Neural cell (in vitro differentiated cells): Measurements from ENCODE around the gene CLBA1. TPM values are rescaled to one million over a fixed set of nuclear protein-coding genes. Genes with fewer than 3 reads are reported as not detected.

Experiments
- H2AFZ ChIP-seq: fragments of 200-600, 300-800 bp; sonication (generic), shearing (Covaris generic); 2 replicates; pipeline ENCODE4 v1.6.0; 2014; ENCODE audit warnings: low read depth, mild to moderate bottlenecking, antibody characterized with exemption, low read length, moderate library complexity
- H3F3A ChIP-seq: fragments of 200-600 bp; shearing (Covaris generic); 2 replicates; pipeline ENCODE4 v1.6.1; 2016; ENCODE audit warnings: mild to moderate bottlenecking, moderate library complexity, mixed read lengths, antibody characterized with exemption, low read length; ENCODE audit not compliant: insufficient read depth, poor library complexity, severe bottlenecking
- H3K27ac ChIP-seq: fragments of 200-600, 300-800 bp; sonication (generic), shearing (Covaris generic); 2 replicates; pipeline ENCODE4 v1.5.1; 2014; ENCODE audit warnings: mild to moderate bottlenecking, low read length, moderate library complexity
- H3K27me3 ChIP-seq: fragments of 300-800, 200-600 bp; sonication (generic), shearing (Covaris generic); 2 replicates; pipeline ENCODE4 v1.6.0; 2014; ENCODE audit warnings: mild to moderate bottlenecking, low read depth, low read length, moderate library complexity; ENCODE audit not compliant: insufficient read depth
- H3K36me3 ChIP-seq: fragments of 300-800, 200-600 bp; sonication (generic), shearing (Covaris generic); 2 replicates; pipeline ENCODE4 v1.5.1; 2014; ENCODE audit warnings: mild to moderate bottlenecking, antibody characterized with exemption, low read length, moderate library complexity; ENCODE audit not compliant: insufficient read depth
- H3K4me2 ChIP-seq: fragments of 300-800, 200-600 bp; sonication (generic), shearing (Covaris generic); 2 replicates; pipeline ENCODE4 v1.6.0; 2014; ENCODE audit warnings: mild to moderate bottlenecking, low read length
- H3K4me3 ChIP-seq: fragments of 300-800, 200-600 bp; sonication (generic), shearing (Covaris generic); 2 replicates; pipeline ENCODE4 v1.5.1; 2014; ENCODE audit warnings: mild to moderate bottlenecking, low read length, moderate library complexity
- H3K79me2 ChIP-seq: fragments of 200-600 bp; shearing (Covaris generic); replicated peaks from 2 replicates; pipeline ENCODE4 v1.6.0; 2014; ENCODE audit warnings: mild to moderate bottlenecking, low read length, moderate library complexity; ENCODE audit not compliant: insufficient read depth
- H3K9ac ChIP-seq: fragments of 300-800, 200-600 bp; sonication (generic), shearing (Covaris generic); 2 replicates; pipeline ENCODE4 v1.6.1; 2016; ENCODE audit warnings: mild to moderate bottlenecking, low read length, mixed read lengths
- H3K9me2 ChIP-seq: fragments of 200-600 bp; shearing (Covaris generic); 2 replicates; pipeline ENCODE4 v1.6.1; 2016; ENCODE audit warnings: mild to moderate bottlenecking, low read length, mixed read lengths; ENCODE audit not compliant: insufficient read depth
- H3K9me3 ChIP-seq: fragments of 200-600, 300-800 bp; sonication (generic), shearing (Covaris generic); 2 replicates; pipeline ENCODE4 v1.6.1; 2016; ENCODE audit warnings: mild to moderate bottlenecking, mixed run types, low read length, moderate library complexity, mixed read lengths
- H4K20me1 ChIP-seq: fragments of 200-600 bp; shearing (Covaris generic); 2 replicates; pipeline ENCODE4 v1.6.1; 2016; ENCODE audit warnings: mild to moderate bottlenecking, mixed run types; ENCODE audit not compliant: insufficient read depth
- CTCF ChIP-seq: fragments of 450-650 bp; IDR thresholded peaks from 2 replicates; pipeline ENCODE4 v1.5.1; 2014; ENCODE audit warnings: antibody characterized with exemption, mild to moderate bottlenecking, moderate library complexity; ENCODE audit not compliant: poor library complexity, severe bottlenecking
- EP300 ChIP-seq: fragments of 450-650 bp; conservative IDR thresholded peaks from 2 replicates; pipeline ENCODE4 v1.6.1; 2014; ENCODE audit warnings: antibody characterized with exemption, mild to moderate bottlenecking, moderate library complexity; ENCODE audit not compliant: poor library complexity, severe bottlenecking
- EZH2 ChIP-seq: fragments of 200-600, 300-800 bp; shearing (Covaris generic), sonication (generic); IDR thresholded peaks from 2 replicates; pipeline ENCODE4 v1.6.1; 2014; ENCODE audit warnings: antibody characterized with exemption, low read length, borderline replicate concordance, mild to moderate bottlenecking; ENCODE audit not compliant: insufficient read depth, poor library complexity, severe bottlenecking
- MXI1 ChIP-seq: fragments of 450-650 bp; conservative IDR thresholded peaks from 2 replicates; pipeline ENCODE4 v1.6.1; 2014; ENCODE audit warnings: antibody characterized with exemption, mild to moderate bottlenecking; ENCODE audit not compliant: poor library complexity, severe bottlenecking
- POLR2AphosphoS5 ChIP-seq: IDR thresholded peaks from 2 replicates; pipeline ENCODE4 v1.6.1; 2012
- RAD21 ChIP-seq: fragments of 450-650 bp; conservative IDR thresholded peaks from 2 replicates; pipeline ENCODE4 v1.6.1; 2014; ENCODE audit warnings: antibody characterized with exemption, mild to moderate bottlenecking, moderate library complexity
- REST ChIP-seq: IDR thresholded peaks from 2 replicates; pipeline ENCODE4 v1.6.1; 2012; ENCODE audit warnings: borderline replicate concordance
- SMC3 ChIP-seq: fragments of 450-650 bp; conservative IDR thresholded peaks from 2 replicates; pipeline ENCODE4 v1.6.1; 2014; ENCODE audit warnings: antibody characterized with exemption, mild to moderate bottlenecking, moderate library complexity; ENCODE audit not compliant: poor library complexity
- TAF1 ChIP-seq: IDR thresholded peaks from 2 replicates; pipeline ENCODE4 v1.6.1; 2012; ENCODE audit warnings: low read depth
- polyA plus RNA-seq: library from polyadenylated mRNA; depleted of rRNA; stranded (reverse); fragments of >200 nt; gene quantifications from 2 replicates; pipeline ENCODE4 v1.2.3, GENCODE V29; 2014

The CLBA1 gene
- polyA plus RNA-seq, 1 donor from 2014 or later = 27.8 TPM

DNA sequence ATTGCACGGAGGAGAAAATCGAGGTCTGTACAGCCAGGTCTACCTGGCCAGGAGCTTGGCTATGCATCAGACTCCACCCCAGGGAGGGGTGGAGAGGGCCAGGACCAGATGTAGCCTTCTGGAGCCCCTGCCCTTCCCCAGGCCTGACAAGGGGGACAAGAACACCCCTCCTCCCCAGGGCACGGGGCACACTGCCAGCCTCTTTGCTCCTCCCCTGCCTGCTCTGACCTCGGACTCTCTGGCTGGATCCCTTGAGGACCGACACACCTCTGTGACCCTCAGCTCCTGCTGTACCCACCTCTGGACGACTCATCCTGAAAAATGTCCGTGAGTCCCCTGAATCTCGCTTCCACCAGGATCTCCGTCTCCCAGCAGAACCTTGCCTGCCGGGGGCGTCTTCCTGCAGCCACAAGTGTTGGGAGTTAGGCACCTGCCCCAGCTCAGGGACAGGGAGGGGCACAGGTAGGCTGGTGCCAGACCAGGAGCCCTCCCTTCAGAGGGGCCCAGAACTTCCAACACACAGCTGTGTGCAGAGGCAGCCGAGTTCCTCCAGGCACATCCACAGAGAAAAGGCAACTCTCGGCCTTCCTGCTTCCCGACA, 29.2 kb upstream of the CLBA1 start:
- TF ChIP-seq CTCF (no peak), SMC3 (no peak), MXI1 (no peak), RAD21 (no peak), EP300 (no peak), REST (no peak), POLR2AphosphoS5 (no peak), TAF1 (no peak), EZH2 (no peak)
- no peak overlapping the region for H3K4me2 ChIP-seq
- H3K4me3 ChIP-seq = no peak overlapping the region
- no peaks in the 10 kb centered on the region for H3K9me3 ChIP-seq
- no peak overlapping the region for H2AFZ ChIP-seq
- no peak overlapping the region for H3K27ac ChIP-seq
- H3F3A ChIP-seq = no peaks in the 10 kb centered on the region
- no peaks in the 10 kb centered on the region for H3K36me3 ChIP-seq
- H3K79me2 ChIP-seq = no peaks in the 10 kb centered on the region
- H3K27me3 ChIP-seq = no peaks in the 10 kb centered on the region
- no peaks in the 10 kb centered on the region for H3K9me2 ChIP-seq
- no peak overlapping the region for H3K9ac ChIP-seq
- no peaks in the 10 kb centered on the region for H4K20me1 ChIP-seq

DNA sequence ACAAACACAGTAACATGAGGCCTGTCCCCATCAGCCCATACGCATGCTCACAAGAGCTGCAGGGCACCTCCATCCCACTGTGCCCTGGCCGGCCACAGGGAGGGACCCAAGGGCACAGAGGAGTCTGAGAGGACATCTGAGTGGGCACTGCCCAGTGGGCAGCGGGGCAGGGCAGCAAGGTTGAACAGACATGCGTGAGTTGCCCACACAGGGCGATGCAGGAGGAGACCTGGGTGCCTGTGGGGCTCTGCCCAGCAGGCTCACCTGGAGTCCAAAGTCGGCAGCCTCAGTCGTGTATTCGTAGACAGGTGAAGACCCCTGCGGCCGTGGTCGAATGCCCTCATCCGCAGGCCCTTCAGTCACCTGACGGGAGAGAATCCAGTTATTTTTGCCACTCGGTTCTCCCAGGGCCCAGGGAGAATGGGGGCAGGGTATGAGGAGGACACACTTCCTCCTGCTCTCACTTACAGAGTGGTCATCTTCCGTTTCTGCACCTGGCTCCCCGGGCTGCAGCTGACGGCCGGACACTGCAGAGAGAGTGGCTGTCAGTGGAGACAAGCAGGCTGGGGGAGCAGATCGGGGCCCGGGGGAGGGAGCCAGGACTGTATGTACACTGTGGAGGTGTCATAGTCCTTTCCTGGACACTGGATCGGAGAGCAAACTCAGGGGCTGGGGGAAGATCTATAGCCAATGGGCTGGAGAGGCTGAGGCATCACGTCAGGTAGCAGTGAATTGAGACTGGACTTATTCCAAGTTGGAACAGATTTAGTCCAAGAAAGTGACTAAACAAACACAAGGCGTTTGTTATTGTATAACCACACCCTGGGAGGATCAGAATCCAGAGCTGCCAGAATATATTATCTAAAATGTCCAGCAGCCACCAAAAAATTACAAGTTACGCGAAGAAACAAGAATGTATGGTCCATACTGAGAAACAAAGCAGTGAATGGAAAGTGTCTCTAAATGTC, 28.2 kb upstream of the CLBA1 start:
- Histone ChIP-seq H3K36me3 (no peaks in the 10 kb centered on the region), H4K20me1 (no peaks in the 10 kb centered on the region), H3K79me2 (no peaks in the 10 kb centered on the region), H3F3A (no peaks in the 10 kb centered on the region), H3K4me3 (no peak overlapping the region), H3K9me3 (no peaks in the 10 kb centered on the region), H3K27ac (no peak overlapping the region), H3K4me2 (no peak overlapping the region), H3K9me2 (no peaks in the 10 kb centered on the region), H3K27me3 (no peaks in the 10 kb centered on the region), H3K9ac (no peak overlapping the region), H2AFZ (no peak overlapping the region)
- TF ChIP-seq POLR2AphosphoS5 (no peak), CTCF (no peak), REST (no peak), SMC3 (no peak), EP300 (no peak), EZH2 (no peak), TAF1 (no peak), RAD21 (no peak), MXI1 (no peak)
